Measurements from ENCODE around the gene WDR27.

Gene WDR27

DNA sequence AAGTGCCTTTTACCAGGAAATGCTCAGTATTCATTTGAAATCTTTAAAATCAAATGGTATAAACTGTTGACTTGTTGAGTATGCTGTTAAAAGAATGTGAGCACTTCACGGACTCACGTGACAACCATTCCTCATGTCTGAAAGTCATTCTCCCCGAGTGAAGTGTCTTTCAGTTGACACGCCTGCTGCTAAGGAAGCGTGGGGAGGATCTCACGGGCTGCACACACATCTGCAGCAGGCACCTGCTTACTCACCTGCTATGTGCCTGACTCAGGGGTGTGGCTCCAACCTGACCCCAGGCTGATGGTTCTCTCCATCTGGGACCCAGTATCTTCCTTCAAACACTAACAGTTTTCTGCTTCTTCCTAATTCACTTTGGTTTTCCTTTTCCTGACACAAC is 32.7 kb downstream of the WDR27 start:
- TF ChIP-seq ZNF8 (CRISPR knock-in tag; IDR thresholded peaks at IDR 0.05) = no peak
- TF ChIP-seq, protein P1, sequence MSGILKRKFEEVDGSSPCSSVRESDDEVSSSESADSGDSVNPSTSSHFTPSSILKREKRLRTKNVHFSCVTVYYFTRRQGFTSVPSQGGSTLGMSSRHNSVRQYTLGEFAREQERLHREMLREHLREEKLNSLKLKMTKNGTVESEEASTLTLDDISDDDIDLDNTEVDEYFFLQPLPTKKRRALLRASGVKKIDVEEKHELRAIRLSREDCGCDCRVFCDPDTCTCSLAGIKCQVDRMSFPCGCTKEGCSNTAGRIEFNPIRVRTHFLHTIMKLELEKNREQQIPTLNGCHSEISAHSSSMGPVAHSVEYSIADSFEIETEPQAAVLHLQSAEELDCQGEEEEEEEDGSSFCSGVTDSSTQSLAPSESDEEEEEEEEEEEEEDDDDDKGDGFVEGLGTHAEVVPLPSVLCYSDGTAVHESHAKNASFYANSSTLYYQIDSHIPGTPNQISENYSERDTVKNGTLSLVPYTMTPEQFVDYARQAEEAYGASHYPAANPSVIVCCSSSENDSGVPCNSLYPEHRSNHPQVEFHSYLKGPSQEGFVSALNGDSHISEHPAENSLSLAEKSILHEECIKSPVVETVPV (CRISPR knock-in tag; IDR thresholded peaks at IDR 0.05) = no peak
- no peak for TF ChIP-seq ARNTL (CRISPR knock-in tag; IDR thresholded peaks at IDR 0.05; ENCODE audit: borderline replicate concordance, low read depth)
- TF ChIP-seq, protein P2, sequence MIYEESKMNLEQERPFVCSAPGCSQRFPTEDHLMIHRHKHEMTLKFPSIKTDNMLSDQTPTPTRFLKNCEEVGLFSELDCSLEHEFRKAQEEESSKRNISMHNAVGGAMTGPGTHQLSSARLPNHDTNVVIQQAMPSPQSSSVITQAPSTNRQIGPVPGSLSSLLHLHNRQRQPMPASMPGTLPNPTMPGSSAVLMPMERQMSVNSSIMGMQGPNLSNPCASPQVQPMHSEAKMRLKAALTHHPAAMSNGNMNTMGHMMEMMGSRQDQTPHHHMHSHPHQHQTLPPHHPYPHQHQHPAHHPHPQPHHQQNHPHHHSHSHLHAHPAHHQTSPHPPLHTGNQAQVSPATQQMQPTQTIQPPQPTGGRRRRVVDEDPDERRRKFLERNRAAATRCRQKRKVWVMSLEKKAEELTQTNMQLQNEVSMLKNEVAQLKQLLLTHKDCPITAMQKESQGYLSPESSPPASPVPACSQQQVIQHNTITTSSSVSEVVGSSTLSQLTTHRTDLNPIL (CRISPR knock-in tag; IDR thresholded peaks at IDR 0.05; ENCODE audit: low read depth) = no peak
- no peak for TF ChIP-seq ZNF565 (CRISPR knock-in tag; conservative IDR thresholded peaks at IDR 0.05; ENCODE audit: low read depth)
- TF ChIP-seq CSDC2 (CRISPR knock-in tag; IDR thresholded peaks at IDR 0.05) = no peak
- TF ChIP-seq BACH2 (CRISPR knock-in tag; IDR thresholded peaks at IDR 0.05; ENCODE audit: borderline replicate concordance) = no peak
- no peak for TF ChIP-seq TOX (CRISPR knock-in tag; IDR thresholded peaks at IDR 0.05; ENCODE audit: borderline replicate concordance)
- TF ChIP-seq, protein P3, sequence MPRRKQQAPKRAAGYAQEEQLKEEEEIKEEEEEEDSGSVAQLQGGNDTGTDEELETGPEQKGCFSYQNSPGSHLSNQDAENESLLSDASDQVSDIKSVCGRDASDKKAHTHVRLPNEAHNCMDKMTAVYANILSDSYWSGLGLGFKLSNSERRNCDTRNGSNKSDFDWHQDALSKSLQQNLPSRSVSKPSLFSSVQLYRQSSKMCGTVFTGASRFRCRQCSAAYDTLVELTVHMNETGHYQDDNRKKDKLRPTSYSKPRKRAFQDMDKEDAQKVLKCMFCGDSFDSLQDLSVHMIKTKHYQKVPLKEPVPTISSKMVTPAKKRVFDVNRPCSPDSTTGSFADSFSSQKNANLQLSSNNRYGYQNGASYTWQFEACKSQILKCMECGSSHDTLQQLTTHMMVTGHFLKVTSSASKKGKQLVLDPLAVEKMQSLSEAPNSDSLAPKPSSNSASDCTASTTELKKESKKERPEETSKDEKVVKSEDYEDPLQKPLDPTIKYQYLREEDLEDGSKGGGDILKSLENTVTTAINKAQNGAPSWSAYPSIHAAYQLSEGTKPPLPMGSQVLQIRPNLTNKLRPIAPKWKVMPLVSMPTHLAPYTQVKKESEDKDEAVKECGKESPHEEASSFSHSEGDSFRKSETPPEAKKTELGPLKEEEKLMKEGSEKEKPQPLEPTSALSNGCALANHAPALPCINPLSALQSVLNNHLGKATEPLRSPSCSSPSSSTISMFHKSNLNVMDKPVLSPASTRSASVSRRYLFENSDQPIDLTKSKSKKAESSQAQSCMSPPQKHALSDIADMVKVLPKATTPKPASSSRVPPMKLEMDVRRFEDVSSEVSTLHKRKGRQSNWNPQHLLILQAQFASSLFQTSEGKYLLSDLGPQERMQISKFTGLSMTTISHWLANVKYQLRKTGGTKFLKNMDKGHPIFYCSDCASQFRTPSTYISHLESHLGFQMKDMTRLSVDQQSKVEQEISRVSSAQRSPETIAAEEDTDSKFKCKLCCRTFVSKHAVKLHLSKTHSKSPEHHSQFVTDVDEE (CRISPR knock-in tag; IDR thresholded peaks at IDR 0.05) = no peak
- no peak for TF ChIP-seq SNAI2 (CRISPR knock-in tag; IDR thresholded peaks at IDR 0.05)
- no peak for TF ChIP-seq ZC3H10 (CRISPR knock-in tag; IDR thresholded peaks at IDR 0.05)
- TF ChIP-seq, protein P4, sequence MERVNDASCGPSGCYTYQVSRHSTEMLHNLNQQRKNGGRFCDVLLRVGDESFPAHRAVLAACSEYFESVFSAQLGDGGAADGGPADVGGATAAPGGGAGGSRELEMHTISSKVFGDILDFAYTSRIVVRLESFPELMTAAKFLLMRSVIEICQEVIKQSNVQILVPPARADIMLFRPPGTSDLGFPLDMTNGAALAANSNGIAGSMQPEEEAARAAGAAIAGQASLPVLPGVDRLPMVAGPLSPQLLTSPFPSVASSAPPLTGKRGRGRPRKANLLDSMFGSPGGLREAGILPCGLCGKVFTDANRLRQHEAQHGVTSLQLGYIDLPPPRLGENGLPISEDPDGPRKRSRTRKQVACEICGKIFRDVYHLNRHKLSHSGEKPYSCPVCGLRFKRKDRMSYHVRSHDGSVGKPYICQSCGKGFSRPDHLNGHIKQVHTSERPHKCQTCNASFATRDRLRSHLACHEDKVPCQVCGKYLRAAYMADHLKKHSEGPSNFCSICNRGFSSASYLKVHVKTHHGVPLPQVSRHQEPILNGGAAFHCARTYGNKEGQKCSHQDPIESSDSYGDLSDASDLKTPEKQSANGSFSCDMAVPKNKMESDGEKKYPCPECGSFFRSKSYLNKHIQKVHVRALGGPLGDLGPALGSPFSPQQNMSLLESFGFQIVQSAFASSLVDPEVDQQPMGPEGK (CRISPR knock-in tag; IDR thresholded peaks at IDR 0.05; ENCODE audit: borderline replicate concordance) = no peak
- TF ChIP-seq, protein P5, sequence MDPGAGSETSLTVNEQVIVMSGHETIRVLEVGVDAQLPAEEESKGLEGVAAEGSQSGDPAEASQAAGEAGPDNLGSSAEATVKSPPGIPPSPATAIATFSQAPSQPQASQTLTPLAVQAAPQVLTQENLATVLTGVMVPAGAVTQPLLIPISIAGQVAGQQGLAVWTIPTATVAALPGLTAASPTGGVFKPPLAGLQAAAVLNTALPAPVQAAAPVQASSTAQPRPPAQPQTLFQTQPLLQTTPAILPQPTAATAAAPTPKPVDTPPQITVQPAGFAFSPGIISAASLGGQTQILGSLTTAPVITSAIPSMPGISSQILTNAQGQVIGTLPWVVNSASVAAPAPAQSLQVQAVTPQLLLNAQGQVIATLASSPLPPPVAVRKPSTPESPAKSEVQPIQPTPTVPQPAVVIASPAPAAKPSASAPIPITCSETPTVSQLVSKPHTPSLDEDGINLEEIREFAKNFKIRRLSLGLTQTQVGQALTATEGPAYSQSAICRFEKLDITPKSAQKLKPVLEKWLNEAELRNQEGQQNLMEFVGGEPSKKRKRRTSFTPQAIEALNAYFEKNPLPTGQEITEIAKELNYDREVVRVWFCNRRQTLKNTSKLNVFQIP (CRISPR knock-in tag; IDR thresholded peaks at IDR 0.05; ENCODE audit: borderline replicate concordance, low read depth) = no peak
- TF ChIP-seq ZNF70 (CRISPR knock-in tag; IDR thresholded peaks at IDR 0.05) = no peak
- TF ChIP-seq ZFP3 (CRISPR knock-in tag; IDR thresholded peaks at IDR 0.05) = no peak
- no peak for TF ChIP-seq ESRRG (CRISPR knock-in tag; IDR thresholded peaks at IDR 0.05)
- TF ChIP-seq RARB (CRISPR knock-in tag; IDR thresholded peaks at IDR 0.05) = no peak
- TF ChIP-seq ISL1 (CRISPR knock-in tag; IDR thresholded peaks at IDR 0.05) = no peak
- TF ChIP-seq OSR1 (CRISPR knock-in tag; IDR thresholded peaks at IDR 0.05) = no peak
- ATAC-seq = no peak

DNA sequence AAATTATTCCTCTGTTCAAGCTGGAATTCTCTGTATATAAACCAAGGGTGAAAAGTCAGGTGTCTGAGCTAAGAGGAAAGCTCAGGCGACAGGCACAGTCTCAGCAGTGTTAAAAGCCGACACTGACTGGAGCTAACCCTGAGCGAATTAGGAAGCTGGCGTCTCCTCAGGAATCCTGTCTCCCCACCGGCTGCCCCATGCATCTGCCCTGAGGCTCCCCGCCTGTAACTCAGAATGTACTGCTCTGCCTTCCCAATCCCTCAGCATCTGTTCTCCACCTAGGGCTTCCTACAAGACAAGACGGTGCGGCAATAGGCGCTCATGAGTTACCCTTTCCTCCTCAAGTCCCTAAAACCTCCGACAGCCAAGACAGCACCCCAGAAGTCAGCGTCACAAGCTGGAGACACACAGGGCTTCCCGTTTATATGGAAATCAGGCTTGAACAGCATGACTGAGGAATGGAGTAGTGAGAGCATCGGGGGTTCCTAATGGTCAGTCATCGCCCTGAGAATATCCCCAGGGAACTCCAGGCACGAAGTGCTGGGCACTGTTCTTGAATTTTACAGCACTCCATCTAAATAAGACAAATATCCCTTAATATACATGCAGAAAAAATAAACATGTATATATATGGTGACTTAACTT is 33.5 kb downstream of the WDR27 start:
- ATAC-seq = no peak
- no peak for TF ChIP-seq RARB (CRISPR knock-in tag; IDR thresholded peaks at IDR 0.05)
- no peak for TF ChIP-seq ARNTL (CRISPR knock-in tag; IDR thresholded peaks at IDR 0.05; ENCODE audit: borderline replicate concordance, low read depth)
- no peak for TF ChIP-seq ZNF70 (CRISPR knock-in tag; IDR thresholded peaks at IDR 0.05)
- TF ChIP-seq, protein P2 (CRISPR knock-in tag; IDR thresholded peaks at IDR 0.05; ENCODE audit: low read depth) = no peak
- no peak for TF ChIP-seq ZNF8 (CRISPR knock-in tag; IDR thresholded peaks at IDR 0.05)
- no peak for TF ChIP-seq BACH2 (CRISPR knock-in tag; IDR thresholded peaks at IDR 0.05; ENCODE audit: borderline replicate concordance)
- no peak for TF ChIP-seq ZC3H10 (CRISPR knock-in tag; IDR thresholded peaks at IDR 0.05)
- no peak for TF ChIP-seq ZFP30 (CRISPR knock-in tag; IDR thresholded peaks at IDR 0.05)
- no peak for TF ChIP-seq SNAI2 (CRISPR knock-in tag; IDR thresholded peaks at IDR 0.05)
